OCI-LY7 (cell line): ENCODE measurements around the gene SLC31A1. TPM values are rescaled to one million over a fixed set of nuclear protein-coding genes. Genes with fewer than 3 reads are reported as not detected.

Source experiments
- BruUV-seq: library from RNA; stranded (reverse); fragments of 400-500 nt; replicated peaks from 2 replicates; lab custom pipeline; 2021; lab: Mats Ljungman, UMichigan
- CTCF ChIA-PET: fragments of 300-600 bp; sonication (Branson Sonifier 250); formaldehyde crosslinking; loops from one replicate; lab custom pipeline; 2022; ENCODE audit warnings: antibody characterized with exemption; ENCODE audit not compliant: unreplicated experiment; lab: Charles Lee
- POLR2A ChIA-PET: fragments of 300-600 bp; sonication (Branson Sonifier 250); formaldehyde crosslinking; loops from one replicate; lab custom pipeline; 2022; ENCODE audit warnings: antibody characterized with exemption; lab: Charles Lee
- DNase-seq: peaks from one replicate; pipeline ENCODE4 v3.0.0-alpha.2; 2015; ENCODE audit warnings: low spot score
- H2AFZ ChIP-seq: fragments of 200-600 bp; sonication (generic), shearing (Covaris generic); 2 replicates; pipeline ENCODE4 v1.6.1; 2014; ENCODE audit warnings: mild to moderate bottlenecking, antibody characterized with exemption, low read length, moderate library complexity
- H3K27ac ChIP-seq: fragments of 200-600 bp; sonication (generic); 2 replicates; pipeline ENCODE4 v1.5.1; 2014; ENCODE audit warnings: mixed run types, low read depth, mild to moderate bottlenecking, moderate library complexity, low read length, inconsistent platforms; ENCODE audit not compliant: poor library complexity, severe bottlenecking
- H3K36me3 ChIP-seq: fragments of 200-600 bp; sonication (generic); 2 replicates; pipeline ENCODE4 v1.6.1; 2014; ENCODE audit warnings: mild to moderate bottlenecking, antibody characterized with exemption, low read length, moderate library complexity, mixed read lengths; ENCODE audit not compliant: insufficient read depth
- H3K4me1 ChIP-seq: fragments of 200-600 bp; sonication (generic); 2 replicates; pipeline ENCODE4 v1.5.1; 2014; ENCODE audit warnings: mild to moderate bottlenecking, low read length; ENCODE audit not compliant: insufficient read depth, poor library complexity, severe bottlenecking
- H3K4me2 ChIP-seq: fragments of 200-600 bp; sonication (generic); 2 replicates; pipeline ENCODE4 v1.6.1; 2014; ENCODE audit warnings: mild to moderate bottlenecking, low read length
- H3K4me3 ChIP-seq: fragments of 200-600 bp; sonication (generic); 2 replicates; pipeline ENCODE4 v1.5.1; 2014; ENCODE audit warnings: mild to moderate bottlenecking, low read depth, low read length; ENCODE audit not compliant: poor library complexity, severe bottlenecking
- H3K79me2 ChIP-seq: fragments of 200-600 bp; sonication (generic); 2 replicates; pipeline ENCODE4 v1.6.1; 2016; ENCODE audit warnings: low read depth, mild to moderate bottlenecking, low read length, moderate library complexity, mixed read lengths; ENCODE audit not compliant: insufficient read depth
- H3K9me2 ChIP-seq: fragments of 200-600 bp; sonication (generic); 2 replicates; pipeline ENCODE4 v1.6.1; 2016; ENCODE audit warnings: mild to moderate bottlenecking, low read length, mixed read lengths; ENCODE audit not compliant: insufficient read depth
- H3K9me3 ChIP-seq: fragments of 200-600 bp; sonication (generic); 2 replicates; pipeline ENCODE4 v1.6.1; 2014; ENCODE audit warnings: mild to moderate bottlenecking, mixed run types, low read length, mixed read lengths
- H4K20me1 ChIP-seq: fragments of 200-600 bp; sonication (generic); 2 replicates; pipeline ENCODE4 v1.6.1; 2014; ENCODE audit warnings: mild to moderate bottlenecking, antibody characterized with exemption, low read length, moderate library complexity, mixed read lengths; ENCODE audit not compliant: insufficient read depth
- CTCF ChIP-seq: fragments of 200-600 bp; sonication (generic); conservative IDR thresholded peaks from 2 replicates; pipeline ENCODE4 v1.5.1; 2014; ENCODE audit warnings: mild to moderate bottlenecking, antibody characterized with exemption, low read length, moderate library complexity, mixed read lengths
- EZH2phosphoT487 ChIP-seq: fragments of 200-600 bp; sonication (generic); IDR thresholded peaks from 2 replicates; pipeline ENCODE4 v1.6.1; 2018; ENCODE audit warnings: low read depth, borderline replicate concordance, mild to moderate bottlenecking, mixed run types, antibody characterized with exemption, low read length, moderate library complexity, mixed read lengths
- intact Hi-C: fragments of 100-400 bp; cut with micrococcal nuclease; formaldehyde crosslinking; loops from one replicate; pipeline ENCODE4 v1.10.0; 2022; ENCODE audit not compliant: unreplicated experiment
- total RNA-seq, 2 experiments: library from RNA; depleted of rRNA in 1 of 2; stranded (reverse); fragments of >200 nt in 1 of 2; shearing (Covaris generic) in 1 of 2; gene quantifications; 2 replicates each; pipeline ENCODE4 v1.2.3, GENCODE V29; 2014 to 2022

Gene SLC31A1
- total RNA-seq, 2 experiments from 2014 or later, result 3.9 to 16.7 TPM

DNA sequence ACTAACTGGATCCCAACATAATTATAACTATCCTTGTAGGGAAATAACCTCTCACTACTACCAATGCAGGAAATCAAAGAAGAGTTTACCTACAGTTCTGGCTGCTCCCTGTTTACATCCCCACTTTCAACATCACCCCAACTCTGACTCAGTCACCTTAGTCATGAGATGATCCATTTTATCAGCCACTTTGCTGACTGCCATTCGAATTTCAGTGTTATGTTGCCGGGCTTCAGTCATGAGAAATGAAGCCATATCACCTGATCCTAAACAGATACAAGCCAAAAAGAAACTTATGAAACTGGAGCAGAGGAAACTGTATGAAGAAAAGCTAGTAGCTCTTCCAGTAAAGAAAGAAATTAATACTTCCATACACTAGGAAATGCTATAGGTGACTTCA lies 36.8 kb upstream of the SLC31A1 start:
- BruUV-seq, result no TSS peak
- no peak overlapping the region for H3K27ac ChIP-seq
- H3K9me2 ChIP-seq, result no peaks in the 10 kb centered on the region
- CTCF ChIA-PET, result no interaction called here
- no peak overlapping the region for H3K4me3 ChIP-seq
- H3K79me2 ChIP-seq, result no peaks in the 10 kb centered on the region
- no peak overlapping the region for H2AFZ ChIP-seq
- TF ChIP-seq EZH2phosphoT487 (no peak), CTCF (no peak)
- H3K4me1 ChIP-seq, result no peaks in the 10 kb centered on the region
- POLR2A ChIA-PET, result no interaction called here
- no peaks in the 10 kb centered on the region for H3K9me3 ChIP-seq
- H4K20me1 ChIP-seq, result no peaks in the 10 kb centered on the region; the same call in 1 of the 2 replicates
- DNase-seq, result no peak
- H3K4me2 ChIP-seq, result no peak overlapping the region
- intact Hi-C loops, result no loop called here
- peaks cover 95% of the 10 kb centered on the region for H3K36me3 ChIP-seq

DNA sequence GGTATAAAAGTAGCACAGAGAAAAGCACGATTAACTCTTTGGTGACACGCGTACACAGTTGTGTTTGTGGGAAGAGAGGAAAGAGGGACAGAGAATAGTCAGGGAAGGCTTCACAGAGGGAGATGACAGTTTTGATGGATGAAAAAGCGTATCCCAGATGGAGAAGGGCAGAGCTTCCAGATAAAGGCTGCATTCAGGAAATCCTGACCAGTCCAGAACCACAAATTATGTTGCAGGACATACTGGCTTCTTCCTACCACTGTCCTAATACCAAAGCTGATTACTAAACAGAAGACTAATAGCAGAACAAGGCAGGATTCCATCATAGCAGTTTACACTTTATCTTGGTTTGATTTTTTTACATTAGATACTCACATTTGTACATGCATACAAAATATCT lies 36.1 kb upstream of the SLC31A1 start:
- Histone ChIP-seq H3K36me3 (peaks cover 94% of the 10 kb centered on the region), H4K20me1 (no peaks in the 10 kb centered on the region; the same call in 1 of the 2 replicates), H3K4me2 (no peak overlapping the region), H3K9me2 (no peaks in the 10 kb centered on the region), H3K4me1 (no peaks in the 10 kb centered on the region), H3K79me2 (no peaks in the 10 kb centered on the region), H3K4me3 (no peak overlapping the region), H3K9me3 (no peaks in the 10 kb centered on the region), H3K27ac (no peak overlapping the region), H2AFZ (no peak overlapping the region)
- ChIA-PET POLR2A (interaction anchor here (1.4 kb wide), 1 partner anchor 41 kb away, joined by 3 read pairs; no protein-coding TSS in a partner anchor), CTCF (no interaction called here)
- TF ChIP-seq EZH2phosphoT487 (no peak), CTCF (no peak)
- DNase-seq, result no peak
- no TSS peak for BruUV-seq
- intact Hi-C loops, result no loop called here

- Histone ChIP-seq H4K20me1 (no peaks in the 10 kb centered on the region; the same call in 1 of the 2 replicates), H3K79me2 (no peaks in the 10 kb centered on the region), H3K9me3 (no peaks in the 10 kb centered on the region), H3K9me2 (no peaks in the 10 kb centered on the region), H3K36me3 (peaks cover 94% of the 10 kb centered on the region), H3K4me3 (no peak overlapping the region), H3K27ac (no peak overlapping the region), H3K4me1 (no peaks in the 10 kb centered on the region), H3K4me2 (no peak overlapping the region), H2AFZ (no peak overlapping the region)
- ChIA-PET CTCF (no interaction called here), POLR2A (interaction anchor here (0.6 to 1.4 kb wide), 5 partner anchors 8 to 1362 kb away, joined by 3 to 5 read pairs (median 4); no protein-coding TSS in a partner anchor)
- TF ChIP-seq EZH2phosphoT487 (no peak), CTCF (no peak)
- BruUV-seq, result no TSS peak
- DNase-seq, result no peak
- intact Hi-C loops, result no loop called here
These were observed 35.1 kb upstream of the SLC31A1 start for GRCh38 chr9:113186137-113186755.
